ENCODE data around the gene TMEM120B. TPM values are rescaled to one million over a fixed set of nuclear protein-coding genes. Genes with fewer than 3 reads are reported as not detected.

Gene TMEM120B
- total and polyA plus RNA-seq, 4 donors, result 1.5 to 12.0 (median 9.1) TPM

- Histone ChIP-seq H3K36me3 (ENCODE audit: control insufficient read depth in 1 of 2, insufficient read depth in 2 of 2, low read length in 1 of 2) (peaks cover 0 to 5% of the 10 kb centered on the region in 2 donors), H3K4me1 (ENCODE audit: control insufficient read depth in 1 of 2, insufficient read depth in 2 of 2, low read length in 2 of 2) (no peaks in the 10 kb centered on the region), H3K9me3 (ENCODE audit: control insufficient read depth, low read length) (no peaks in the 10 kb centered on the region), H3K27ac (ENCODE audit: low read depth in 1 of 2, low read length in 2 of 2) (no peak overlapping the region), H3K27me3 (ENCODE audit: control insufficient read depth in 1 of 2, insufficient read depth in 2 of 2, low read length in 1 of 2) (no peaks in the 10 kb centered on the region), H3K4me3 (ENCODE audit: low read length in 2 of 2) (no peak overlapping the region)
- DNase-seq (no peak), ATAC-seq (ENCODE audit: low FRiP score) (no peak)
- 83 to 88% methylated on average over 23 of the region's 23 CpGs for WGBS, 2 donors
- intact Hi-C loops (cut with DNase I), result no loop called here
Observed at GRCh38 chr12:121830134-121830533, 117.6 kb downstream of the TMEM120B start.

DNA sequence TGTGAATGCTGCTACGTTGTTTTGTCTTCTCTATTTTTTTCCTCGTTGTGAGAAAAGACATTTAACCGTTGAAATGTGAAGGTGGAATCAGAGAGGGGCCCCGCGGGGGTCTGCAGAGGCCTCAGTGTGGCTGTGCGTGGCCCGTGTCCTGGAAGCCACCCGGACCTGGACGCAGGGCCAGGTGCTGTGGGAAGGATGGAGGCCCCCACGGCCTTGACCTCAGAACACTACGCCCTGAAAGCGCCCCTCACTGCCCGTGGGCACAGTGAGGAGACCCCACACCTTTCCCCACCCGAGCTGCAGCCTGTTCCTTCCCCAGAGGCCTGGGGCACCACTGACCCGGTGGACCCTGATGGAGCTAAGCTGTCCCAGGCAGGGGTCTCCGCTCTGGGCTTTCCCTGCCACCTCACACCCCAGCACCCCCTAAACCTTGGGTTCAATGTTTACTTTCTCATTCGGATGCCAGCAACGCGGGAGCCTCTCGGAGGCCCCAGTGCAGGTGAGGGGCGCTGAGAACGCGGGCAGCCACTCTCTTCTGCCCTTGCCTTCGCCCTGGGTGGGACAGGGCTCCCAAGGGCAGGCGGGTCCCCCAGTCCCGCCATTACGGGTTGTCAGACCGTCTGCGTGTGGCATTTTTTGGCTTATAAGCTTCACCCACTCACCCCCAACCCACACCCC is 118.2 kb downstream of the TMEM120B start:
- DNase-seq, result no peak
- no peak overlapping the region for H3K4me3 ChIP-seq (ENCODE audit: low read length in 2 of 2)
- H3K9me3 ChIP-seq (ENCODE audit: control insufficient read depth, low read length), result no peaks in the 10 kb centered on the region
- H3K4me1 ChIP-seq (ENCODE audit: control insufficient read depth in 1 of 2, insufficient read depth in 2 of 2, low read length in 2 of 2), result no peaks in the 10 kb centered on the region
- ATAC-seq (ENCODE audit: low FRiP score), result no peak
- H3K27ac ChIP-seq (ENCODE audit: low read depth in 1 of 2, low read length in 2 of 2), result no peak overlapping the region
- H3K27me3 ChIP-seq (ENCODE audit: control insufficient read depth in 1 of 2, insufficient read depth in 2 of 2, low read length in 1 of 2), result no peaks in the 10 kb centered on the region
- WGBS, 2 donors, result 82 to 86% methylated on average over 29 of the region's 29 CpGs
- intact Hi-C loops (cut with DNase I), result no loop called here
- H3K36me3 ChIP-seq (ENCODE audit: control insufficient read depth in 1 of 2, insufficient read depth in 2 of 2, low read length in 1 of 2), result peaks cover 0 to 5% of the 10 kb centered on the region in 2 donors

Other genes with a start within 250 kb of the TMEM120B start
- gene KDM2B, start 131.7 kb upstream of the TMEM120B start, total RNA-seq, result 10 to 100 TPM; 12.8 to 28.0 TPM
- 10 to 100 TPM in 1 of 2 donors, 1 to 10 TPM in 1; 8.0 to 15.7 TPM for gene KDM2B, start 131.7 kb upstream of the TMEM120B start, polyA plus RNA-seq
- gene ORAI1, start 86.2 kb upstream of the TMEM120B start, total RNA-seq, result 10 to 100 TPM; 11.0 to 12.5 TPM
- gene ORAI1, start 86.2 kb upstream of the TMEM120B start, polyA plus RNA-seq, result 1 to 10 TPM; 3.6 to 7.1 TPM
- under 1 TPM in 1 of 2 donors, not detected in 1; 0.57 TPM for gene MORN3, start 43.1 kb upstream of the TMEM120B start, total RNA-seq
- 1 to 10 TPM; 1.3 to 1.4 TPM for gene MORN3, start 43.1 kb upstream of the TMEM120B start, polyA plus RNA-seq
- 10 to 100 TPM in 1 of 2 donors, 1 to 10 TPM in 1; 5.6 to 18.0 TPM for gene RHOF, start 80.9 kb downstream of the TMEM120B start, total RNA-seq
- gene RHOF, start 80.9 kb downstream of the TMEM120B start, polyA plus RNA-seq, result 10 to 100 TPM in 1 of 2 donors, 1 to 10 TPM in 1; 5.2 to 12.5 TPM
- 10 to 100 TPM; 30.9 to 31.9 TPM for gene SETD1B, start 91.3 kb downstream of the TMEM120B start, total RNA-seq
- gene SETD1B, start 91.3 kb downstream of the TMEM120B start, polyA plus RNA-seq, result 10 to 100 TPM in 1 of 2 donors, 1 to 10 TPM in 1; 4.4 to 33.4 TPM
- 1 to 10 TPM; 3.1 to 5.2 TPM for gene HPD, start 146.1 kb downstream of the TMEM120B start, total RNA-seq
- gene HPD, start 146.1 kb downstream of the TMEM120B start, polyA plus RNA-seq, result 10 to 100 TPM in 1 of 2 donors, 1 to 10 TPM in 1; 6.6 to 14.4 TPM
- gene PSMD9, start 176.0 kb downstream of the TMEM120B start, total RNA-seq, result 10 to 100 TPM; 37.2 to 42.3 TPM
- 10 to 100 TPM; 39.4 to 81.8 TPM for gene PSMD9, start 176.0 kb downstream of the TMEM120B start, polyA plus RNA-seq
- gene CFAP251, start 205.8 kb downstream of the TMEM120B start, total RNA-seq, result 1 to 10 TPM; 2.8 to 3.9 TPM
- gene CFAP251, start 205.8 kb downstream of the TMEM120B start, polyA plus RNA-seq, result 1 to 10 TPM in 1 of 2 donors, under 1 TPM in 1; 0.88 to 1.6 TPM

All from aorta (tissue), 5 donors.